Lung (tissue), 12 donors: ENCODE data around the gene ETV7. TPM values are rescaled to one million over a fixed set of nuclear protein-coding genes. Genes with fewer than 3 reads are reported as not detected.
"Not testable (repeated sequence)": the region's sequence is repeated elsewhere in the genome, so short reads cannot be mapped to it uniquely, and the experiment has no call there.

Experiments
- ATAC-seq: fragments of 200-7000 bp; cut with Tn5 transposase; one replicate; pipeline ENCODE4 v1.9.1; 2020; ENCODE audit warnings: moderate number of reproducible peaks; ENCODE audit not compliant: insufficient read depth, low FRiP score
- DNase-seq, 3 donors: peaks; one replicate each; pipeline ENCODE4 v3.0.0-alpha.2; 2013 to 2017
- H3K27ac ChIP-seq, 2 donors: one replicate each; pipeline ENCODE4 v1.5.1; 2013; ENCODE audit warnings: mild to moderate bottlenecking in 2 of 2, moderate library complexity in 2 of 2, control low read depth in 1 of 2, inconsistent platforms in 1 of 2, low read depth in 1 of 2, low read length in 1 of 2
- H3K27me3 ChIP-seq, 3 donors: one replicate each; pipeline ENCODE4 v1.5.1; 2013; ENCODE audit warnings: low read length in 2 of 3; ENCODE audit not compliant: control insufficient read depth in 3 of 3, insufficient read depth in 3 of 3
- H3K36me3 ChIP-seq, 4 donors: one replicate each; pipeline ENCODE4 v1.5.1; 2013; ENCODE audit warnings: low read length in 4 of 4, mild to moderate bottlenecking in 1 of 4, moderate library complexity in 1 of 4; ENCODE audit not compliant: control insufficient read depth in 4 of 4, insufficient read depth in 4 of 4
- H3K4me1 ChIP-seq, 5 donors: one replicate each; pipeline ENCODE4 v1.5.1; 2013; ENCODE audit warnings: low read length in 5 of 5, mild to moderate bottlenecking in 2 of 5, moderate library complexity in 1 of 5; ENCODE audit not compliant: control insufficient read depth in 5 of 5, insufficient read depth in 5 of 5
- H3K4me3 ChIP-seq: one replicate; pipeline ENCODE4 v1.5.1; 2013; ENCODE audit warnings: mild to moderate bottlenecking, control low read depth, moderate library complexity
- H3K9ac ChIP-seq, 2 donors: one replicate each; pipeline ENCODE4 v1.5.1; 2013; ENCODE audit warnings: low read length in 2 of 2, control low read depth in 1 of 2; ENCODE audit not compliant: insufficient read depth in 1 of 2
- H3K9me3 ChIP-seq, 4 donors: one replicate each; pipeline ENCODE4 v1.5.1; 2013; ENCODE audit warnings: low read length in 3 of 4, mild to moderate bottlenecking in 1 of 4, moderate library complexity in 1 of 4; ENCODE audit not compliant: control insufficient read depth in 4 of 4, insufficient read depth in 3 of 4
- WGBS, 2 donors: extraction: QIAGEN DNeasy Blood & Tissue Kit; methylation state at CpG; one replicate each; pipeline ENCODE4 v1.1.7; 2013; 5-methylcytosine and 5-hydroxymethylcytosine counted together
- polyA plus RNA-seq, 2 donors: library from polyadenylated mRNA; stranded (reverse); fragments of 200-250 nt; gene quantifications; one replicate each; pipeline ENCODE4 v1.2.1, GENCODE V29; 2013
- total RNA-seq, 2 donors: library from RNA; depleted of rRNA in 1 of 2; stranded (reverse); fragments of >200 nt in 1 of 2; gene quantifications; one replicate each; pipeline ENCODE4 v1.2.1, GENCODE V29; 2014 to 2021
- TF ChIP-seq, protein P1 (sequence below): IDR thresholded peaks from 2 replicates; pipeline ENCODE4 v1.5.1; 2012; ENCODE audit warnings: mild to moderate bottlenecking; ENCODE audit errors: control extremely low read depth, extremely low read depth
- donor health status: control.
- donor health status: control.
- donor health status: Bipolar disorder and iron deficiency.
- donor health status: healthy.
- donor health status: DM: yes; HTN: yes; CAD: no.

ETV7 gene
- total and polyA plus RNA-seq, 4 donors: 1.4 to 6.6 (median 3.6) TPM

DNA sequence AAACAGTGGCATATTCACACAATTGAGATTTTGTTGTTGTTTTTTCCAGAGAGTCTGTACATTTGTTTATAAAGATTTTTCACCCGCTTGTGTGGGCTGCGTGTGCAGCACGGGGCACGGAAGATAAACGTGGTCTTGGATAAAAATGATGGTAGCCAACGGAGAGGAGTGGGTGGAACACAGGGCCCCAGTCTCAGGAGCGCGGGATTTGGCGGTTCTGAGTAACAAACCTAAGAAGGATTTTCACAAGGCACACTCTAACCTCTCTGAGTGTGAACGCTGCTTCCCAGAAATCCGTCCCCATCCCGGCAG, 47.2 kb downstream of the ETV7 start:
- no peak overlapping the region for H3K9ac ChIP-seq
- no peaks in the 10 kb centered on the region for H3K9me3 ChIP-seq
- TF ChIP-seq, protein P1, sequence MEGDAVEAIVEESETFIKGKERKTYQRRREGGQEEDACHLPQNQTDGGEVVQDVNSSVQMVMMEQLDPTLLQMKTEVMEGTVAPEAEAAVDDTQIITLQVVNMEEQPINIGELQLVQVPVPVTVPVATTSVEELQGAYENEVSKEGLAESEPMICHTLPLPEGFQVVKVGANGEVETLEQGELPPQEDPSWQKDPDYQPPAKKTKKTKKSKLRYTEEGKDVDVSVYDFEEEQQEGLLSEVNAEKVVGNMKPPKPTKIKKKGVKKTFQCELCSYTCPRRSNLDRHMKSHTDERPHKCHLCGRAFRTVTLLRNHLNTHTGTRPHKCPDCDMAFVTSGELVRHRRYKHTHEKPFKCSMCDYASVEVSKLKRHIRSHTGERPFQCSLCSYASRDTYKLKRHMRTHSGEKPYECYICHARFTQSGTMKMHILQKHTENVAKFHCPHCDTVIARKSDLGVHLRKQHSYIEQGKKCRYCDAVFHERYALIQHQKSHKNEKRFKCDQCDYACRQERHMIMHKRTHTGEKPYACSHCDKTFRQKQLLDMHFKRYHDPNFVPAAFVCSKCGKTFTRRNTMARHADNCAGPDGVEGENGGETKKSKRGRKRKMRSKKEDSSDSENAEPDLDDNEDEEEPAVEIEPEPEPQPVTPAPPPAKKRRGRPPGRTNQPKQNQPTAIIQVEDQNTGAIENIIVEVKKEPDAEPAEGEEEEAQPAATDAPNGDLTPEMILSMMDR: no peak
- peaks cover 0 to 34% (median 3%) of the 10 kb centered on the region in 3 donors for H3K27me3 ChIP-seq
- no peaks in the 10 kb centered on the region for H3K36me3 ChIP-seq
- H3K27ac ChIP-seq: no peak overlapping the region
- H3K4me3 ChIP-seq: no peak overlapping the region
- DNase-seq (no peak), ATAC-seq (no peak)
- peaks cover 0 to 3% (median 0%) of the 10 kb centered on the region in 5 donors for H3K4me1 ChIP-seq
- WGBS, 2 donors: 61 to 69% methylated on average over 12 of the region's 12 CpGs

DNA sequence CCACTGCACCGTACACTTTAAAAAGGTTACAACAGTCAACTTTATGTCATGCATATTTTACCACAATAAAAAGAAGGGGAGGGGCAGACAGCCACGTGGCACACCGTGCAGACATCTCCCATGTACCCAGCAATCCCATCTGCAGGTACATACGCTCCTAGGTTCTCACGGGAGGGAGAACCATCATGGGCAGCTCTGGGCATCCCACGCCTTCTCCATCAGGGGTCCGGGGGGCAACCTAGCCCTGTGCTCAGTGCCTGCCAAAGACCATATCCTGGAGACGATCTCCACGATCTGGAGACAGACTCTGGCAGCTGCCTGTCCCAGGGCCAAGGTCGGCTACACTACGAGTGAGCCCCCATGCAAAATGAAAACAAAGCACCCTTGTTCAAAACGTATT, 48.3 kb downstream of the ETV7 start:
- no peak for DNase-seq
- Histone ChIP-seq H3K4me1 (peaks cover 0 to 8% (median 0%) of the 10 kb centered on the region in 5 donors), H3K36me3 (no peaks in the 10 kb centered on the region), H3K9ac (no peak overlapping the region), H3K4me3 (no peak overlapping the region), H3K27ac (no peak overlapping the region), H3K27me3 (peaks cover 0 to 37% (median 3%) of the 10 kb centered on the region in 3 donors), H3K9me3 (no peaks in the 10 kb centered on the region)
- no peak for ATAC-seq
- 81 to 83% methylated on average over 12 of the region's 12 CpGs for WGBS, 2 donors
- TF ChIP-seq, protein P1: no peak

DNA sequence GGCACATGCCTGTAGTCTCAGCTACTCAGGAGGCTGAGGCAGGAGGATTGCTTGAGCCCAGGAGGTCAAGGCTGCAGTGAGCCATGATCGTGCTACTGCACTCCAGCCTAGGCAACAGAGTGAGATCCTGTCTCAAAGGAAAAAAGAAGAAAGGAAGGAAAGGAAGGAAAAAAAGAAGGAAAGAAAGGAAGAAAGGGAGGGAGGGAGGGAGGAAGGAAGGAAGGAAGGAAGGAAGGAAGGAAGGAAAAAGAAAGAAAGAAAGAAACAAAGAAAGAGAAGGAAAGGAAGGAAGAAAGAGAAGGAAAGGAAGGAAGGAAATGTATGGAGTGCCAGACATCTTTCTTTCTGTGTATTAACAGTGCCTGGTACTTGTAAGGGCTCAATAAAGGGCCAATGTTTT, 49.2 kb downstream of the ETV7 start:
- DNase-seq, ATAC-seq, H3K27ac ChIP-seq, H3K4me3 ChIP-seq, H3K9ac ChIP-seq, H3K36me3 ChIP-seq, H3K9me3 ChIP-seq: not testable (repeated sequence)
- WGBS, 2 donors: 94 to 95% methylated on average over 1 of the region's 1 CpG
- Histone ChIP-seq H3K27me3 (peaks cover 0 to 43% (median 8%) of the 10 kb centered on the region in 3 donors), H3K4me1 (peaks cover 0 to 15% (median 2%) of the 10 kb centered on the region in 5 donors)

DNA sequence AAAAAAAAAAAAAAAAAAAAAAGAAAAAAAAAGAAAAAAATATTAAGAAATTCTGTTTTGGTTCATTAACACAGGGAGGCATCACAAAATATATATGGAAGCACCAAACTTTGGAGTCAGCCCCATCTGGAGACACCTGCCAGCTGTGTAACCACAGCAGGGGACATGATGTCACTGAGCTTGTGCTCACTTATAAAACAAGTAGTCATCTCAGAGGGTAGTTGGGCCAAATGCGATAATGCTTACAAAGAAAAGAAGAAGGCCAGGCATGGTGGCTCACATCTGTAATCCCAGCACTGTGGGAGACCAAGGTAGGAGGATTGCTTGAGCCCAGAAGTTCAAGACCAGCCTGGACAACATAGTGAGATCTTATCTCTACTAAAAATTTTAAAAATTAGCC, 49.7 kb downstream of the ETV7 start:
- DNase-seq (no peak), ATAC-seq (no peak)
- no peaks in the 10 kb centered on the region for H3K36me3 ChIP-seq
- TF ChIP-seq, protein P1: no peak
- no peaks in the 10 kb centered on the region for H3K9me3 ChIP-seq
- H3K4me3 ChIP-seq: no peak overlapping the region
- 90 to 97% methylated on average over 1 of the region's 1 CpG for WGBS, 2 donors
- no peak overlapping the region for H3K27ac ChIP-seq
- peaks cover 0 to 46% (median 8%) of the 10 kb centered on the region in 3 donors for H3K27me3 ChIP-seq
- H3K4me1 ChIP-seq: peaks cover 0 to 15% (median 2%) of the 10 kb centered on the region in 5 donors
- H3K9ac ChIP-seq: no peak overlapping the region
